ENCODE results near the gene CDK12. TPM values are rescaled to one million over a fixed set of nuclear protein-coding genes. Genes with fewer than 3 reads are reported as not detected.

CDK12 gene
- total and polyA plus RNA-seq, 10 of the 15 experiments (the other 5 are each of a cell fraction or from before 2014, with no cell fraction given) = 3.2 to 55.1 (median 31.9) TPM

DNA sequence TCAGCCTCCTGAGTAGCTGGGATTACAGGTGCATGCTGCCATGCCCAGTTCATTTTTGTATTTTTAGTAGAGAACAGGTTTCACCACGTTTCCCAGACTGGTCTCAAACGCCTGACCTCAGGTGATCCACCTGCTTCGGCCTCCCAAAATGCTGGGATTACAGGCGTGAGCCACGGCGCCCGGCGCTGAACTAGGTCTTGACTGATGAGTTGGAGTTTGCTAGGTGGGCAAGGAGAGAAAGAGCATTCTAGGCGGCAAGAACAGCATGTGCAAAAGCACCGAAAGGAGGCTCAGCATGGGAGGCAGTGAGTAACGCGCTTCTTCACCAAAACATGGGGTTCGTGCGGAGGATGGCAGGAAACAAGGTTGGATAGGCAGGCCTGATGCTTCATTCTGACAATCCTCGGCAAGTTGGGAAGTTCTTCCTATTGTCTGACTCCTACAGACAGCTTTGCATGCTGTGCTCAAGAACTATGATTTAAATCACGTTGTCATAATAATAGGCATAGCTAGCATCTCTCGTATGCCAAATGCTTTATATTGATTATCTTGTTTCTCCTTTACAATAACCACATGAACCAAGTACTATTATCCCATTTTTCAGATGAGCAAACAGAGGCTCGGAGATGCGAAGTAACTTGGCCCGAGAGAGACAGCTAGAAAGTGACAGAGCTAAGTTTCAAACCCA lies 119.9 kb downstream of the CDK12 start:
- Histone ChIP-seq H3K4me2 (ENCODE audit: control insufficient read depth, insufficient read depth) (no peak overlapping the region), H3K27me3 (replicated peaks in 1 of 2; ENCODE audit: control insufficient read depth in 2 of 2, insufficient read depth in 2 of 2, low read length in 1 of 2) (peaks cover 0 to 4% of the 10 kb centered on the region in 2 experiments; a peak in 2 of 4 replicates), H3K4me1 (ENCODE audit: control insufficient read depth, insufficient read depth, low read length) (no peaks in the 10 kb centered on the region), H3K79me2 (ENCODE audit: control insufficient read depth, insufficient read depth, low read length) (no peaks in the 10 kb centered on the region), H3K9me3 (replicated peaks; ENCODE audit: control insufficient read depth, insufficient read depth, low read length) (no peaks in the 10 kb centered on the region), H4K20me1 (ENCODE audit: control insufficient read depth, insufficient read depth) (no peaks in the 10 kb centered on the region), H3K27ac (ENCODE audit: control insufficient read depth, insufficient read depth) (no peak overlapping the region), H3K9ac (ENCODE audit: control insufficient read depth, insufficient read depth, low read length) (no peak overlapping the region), H3K36me3 (ENCODE audit: control insufficient read depth in 2 of 2, insufficient read depth in 2 of 2, low read length in 1 of 2) (no peaks in the 10 kb centered on the region), H3K4me3 (no peak overlapping the region), H2AFZ (ENCODE audit: control insufficient read depth, low read depth, low read length) (no peak overlapping the region)
- ChIA-PET CTCF (interaction anchor here (0.6 to 1.3 kb wide), 3 partner anchors 27 to 34 kb away, joined by 3 read pairs; no protein-coding TSS in a partner anchor), RAD21 (ENCODE audit: unreplicated experiment) (no interaction called here), POLR2A (no interaction called here), SMC1A (ENCODE audit: uncharacterized antibody, unreplicated experiment) (no interaction called here)
- in situ Hi-C loops (cut with MboI) (no loop called here), intact Hi-C loops (cut with micrococcal nuclease; ENCODE audit: unreplicated experiment) (no loop called here)
- 54% methylated on average over 20 of the region's 20 CpGs for WGBS (ENCODE audit: insufficient coverage, insufficient replicate concordance, low lambda C conversion rate, missing lambda C conversion rate)
- no TSS peak for BruUV-seq (replicated peaks)
- TF ChIP-seq SMARCA5 (IDR thresholded peaks at IDR 0.05) = no peak
- TF ChIP-seq, protein P1, sequence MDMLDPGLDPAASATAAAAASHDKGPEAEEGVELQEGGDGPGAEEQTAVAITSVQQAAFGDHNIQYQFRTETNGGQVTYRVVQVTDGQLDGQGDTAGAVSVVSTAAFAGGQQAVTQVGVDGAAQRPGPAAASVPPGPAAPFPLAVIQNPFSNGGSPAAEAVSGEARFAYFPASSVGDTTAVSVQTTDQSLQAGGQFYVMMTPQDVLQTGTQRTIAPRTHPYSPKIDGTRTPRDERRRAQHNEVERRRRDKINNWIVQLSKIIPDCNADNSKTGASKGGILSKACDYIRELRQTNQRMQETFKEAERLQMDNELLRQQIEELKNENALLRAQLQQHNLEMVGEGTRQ (IDR thresholded peaks at IDR 0.05; ENCODE audit: borderline replicate concordance, low read depth, low read length) = no peak
- TF ChIP-seq POLR2A (IDR thresholded peaks at IDR 0.05; ENCODE audit: low read depth, low read length) = no peak
- no peak for TF ChIP-seq RBBP5 (conservative IDR thresholded peaks at IDR 0.05)
- no peak for TF ChIP-seq DPF2 (IDR thresholded peaks at IDR 0.05)
- no peak for TF ChIP-seq POLR2AphosphoS2 (IDR thresholded peaks at IDR 0.05; ENCODE audit: low read depth, low read length)
- no peak for TF ChIP-seq RAD21 (IDR thresholded peaks at IDR 0.05; ENCODE audit: insufficient read depth, low read depth, low read length)
- no peak for TF ChIP-seq RFX5 (IDR thresholded peaks at IDR 0.05; ENCODE audit: low read depth, low read length)
- TF ChIP-seq FOXM1 (IDR thresholded peaks at IDR 0.05; ENCODE audit: low read depth, low read length) = no peak
- TF ChIP-seq PAX5 (IDR thresholded peaks at IDR 0.05; ENCODE audit: borderline replicate concordance, low read depth, low read length) = no peak
- TF ChIP-seq ELK1 (IDR thresholded peaks at IDR 0.05; ENCODE audit: low read depth, low read length) = no peak
- TF ChIP-seq, protein P2, sequence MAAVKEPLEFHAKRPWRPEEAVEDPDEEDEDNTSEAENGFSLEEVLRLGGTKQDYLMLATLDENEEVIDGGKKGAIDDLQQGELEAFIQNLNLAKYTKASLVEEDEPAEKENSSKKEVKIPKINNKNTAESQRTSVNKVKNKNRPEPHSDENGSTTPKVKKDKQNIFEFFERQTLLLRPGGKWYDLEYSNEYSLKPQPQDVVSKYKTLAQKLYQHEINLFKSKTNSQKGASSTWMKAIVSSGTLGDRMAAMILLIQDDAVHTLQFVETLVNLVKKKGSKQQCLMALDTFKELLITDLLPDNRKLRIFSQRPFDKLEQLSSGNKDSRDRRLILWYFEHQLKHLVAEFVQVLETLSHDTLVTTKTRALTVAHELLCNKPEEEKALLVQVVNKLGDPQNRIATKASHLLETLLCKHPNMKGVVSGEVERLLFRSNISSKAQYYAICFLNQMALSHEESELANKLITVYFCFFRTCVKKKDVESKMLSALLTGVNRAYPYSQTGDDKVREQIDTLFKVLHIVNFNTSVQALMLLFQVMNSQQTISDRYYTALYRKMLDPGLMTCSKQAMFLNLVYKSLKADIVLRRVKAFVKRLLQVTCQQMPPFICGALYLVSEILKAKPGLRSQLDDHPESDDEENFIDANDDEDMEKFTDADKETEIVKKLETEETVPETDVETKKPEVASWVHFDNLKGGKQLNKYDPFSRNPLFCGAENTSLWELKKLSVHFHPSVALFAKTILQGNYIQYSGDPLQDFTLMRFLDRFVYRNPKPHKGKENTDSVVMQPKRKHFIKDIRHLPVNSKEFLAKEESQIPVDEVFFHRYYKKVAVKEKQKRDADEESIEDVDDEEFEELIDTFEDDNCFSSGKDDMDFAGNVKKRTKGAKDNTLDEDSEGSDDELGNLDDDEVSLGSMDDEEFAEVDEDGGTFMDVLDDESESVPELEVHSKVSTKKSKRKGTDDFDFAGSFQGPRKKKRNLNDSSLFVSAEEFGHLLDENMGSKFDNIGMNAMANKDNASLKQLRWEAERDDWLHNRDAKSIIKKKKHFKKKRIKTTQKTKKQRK (IDR thresholded peaks at IDR 0.05; ENCODE audit: low read depth, low read length) = no peak
- no peak for TF ChIP-seq TCF3 (IDR thresholded peaks at IDR 0.05; ENCODE audit: borderline replicate concordance, insufficient read depth, low read depth, low read length)
- no peak for TF ChIP-seq WRNIP1 (IDR thresholded peaks at IDR 0.05; ENCODE audit: borderline replicate concordance, low read depth, low read length)
- TF ChIP-seq ZNF384 (IDR thresholded peaks at IDR 0.05; ENCODE audit: borderline replicate concordance, low read depth, low read length) = no peak
- no peak for TF ChIP-seq SUZ12 (IDR thresholded peaks at IDR 0.05; ENCODE audit: unreplicated experiment)
- TF ChIP-seq, protein P3, sequence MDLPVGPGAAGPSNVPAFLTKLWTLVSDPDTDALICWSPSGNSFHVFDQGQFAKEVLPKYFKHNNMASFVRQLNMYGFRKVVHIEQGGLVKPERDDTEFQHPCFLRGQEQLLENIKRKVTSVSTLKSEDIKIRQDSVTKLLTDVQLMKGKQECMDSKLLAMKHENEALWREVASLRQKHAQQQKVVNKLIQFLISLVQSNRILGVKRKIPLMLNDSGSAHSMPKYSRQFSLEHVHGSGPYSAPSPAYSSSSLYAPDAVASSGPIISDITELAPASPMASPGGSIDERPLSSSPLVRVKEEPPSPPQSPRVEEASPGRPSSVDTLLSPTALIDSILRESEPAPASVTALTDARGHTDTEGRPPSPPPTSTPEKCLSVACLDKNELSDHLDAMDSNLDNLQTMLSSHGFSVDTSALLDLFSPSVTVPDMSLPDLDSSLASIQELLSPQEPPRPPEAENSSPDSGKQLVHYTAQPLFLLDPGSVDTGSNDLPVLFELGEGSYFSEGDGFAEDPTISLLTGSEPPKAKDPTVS (IDR thresholded peaks at IDR 0.05; ENCODE audit: low read depth, low read length) = no peak
- DNase-seq (ENCODE audit: low read depth, low spot score) = no peak
- no peak for ATAC-seq
- FAIRE-seq = no peak

Data from GM12878 (cell line).